ENCODE results near the gene ADGRA3.

- TF ChIP-seq CTCF (IDR thresholded peaks at IDR 0.05) (no peak), POLR2A (IDR thresholded peaks at IDR 0.05) (no peak), EP300 (IDR thresholded peaks at IDR 0.05) (no peak), POLR2AphosphoS5 (IDR thresholded peaks at IDR 0.05) (no peak)
These were observed 43.8 kb downstream of the ADGRA3 start for GRCh38 chr4:22471999-22472461.
